ENCODE data around the gene SETX. TPM values are rescaled to one million over a fixed set of nuclear protein-coding genes. Genes with fewer than 3 reads are reported as not detected.

SETX gene
- total RNA-seq, 1 experiment from 2014 or later: 44.3 TPM

GRCh38 chr9:132395560-132395959, 40.8 kb upstream of the SETX start:
- Histone ChIP-seq H2BK12ac (ENCODE audit: insufficient read length, low read depth, low read length) (no peak overlapping the region), H4K91ac (ENCODE audit: insufficient read length, low read depth, low read length) (no peak overlapping the region), H2BK120ac (ENCODE audit: low read depth, low read length, poor library complexity, severe bottlenecking) (no peak overlapping the region), H3K18ac (ENCODE audit: insufficient read length, low read depth, low read length) (no peak overlapping the region), H4K5ac (ENCODE audit: insufficient read length, low read depth, low read length) (no peak overlapping the region), H3K4me1 (ENCODE audit: insufficient read depth, low read length) (no peaks in the 10 kb centered on the region), H3K27me3 (ENCODE audit: insufficient read depth, low read length) (no peaks in the 10 kb centered on the region), H3K9ac (ENCODE audit: extremely low read depth, insufficient read length, low read length) (no peak overlapping the region), H2AK5ac (ENCODE audit: insufficient read length, low read length) (no peak overlapping the region), H3K23ac (ENCODE audit: insufficient read length, low read depth, low read length) (no peak overlapping the region), H3K14ac (ENCODE audit: insufficient read depth, low read length) (no peak overlapping the region), H3K23me2 (ENCODE audit: insufficient read length, low read depth, low read length, poor library complexity, severe bottlenecking) (no peaks in the 10 kb centered on the region), H3K79me1 (ENCODE audit: insufficient read depth, low read depth, low read length, poor library complexity, severe bottlenecking) (no peaks in the 10 kb centered on the region), H4K8ac (replicated peaks; ENCODE audit: insufficient read length, low read depth, low read length) (no peak overlapping the region), H3K56ac (ENCODE audit: insufficient read length, low read depth, low read length) (no peak overlapping the region), H3T11ph (ENCODE audit: low read length) (no peak overlapping the region), H2BK20ac (ENCODE audit: low read depth, low read length, poor library complexity, severe bottlenecking) (no peak overlapping the region), H3K27ac (ENCODE audit: insufficient read length, low read depth, low read length) (no peak overlapping the region), H3K79me2 (ENCODE audit: insufficient read depth, low read length) (no peaks in the 10 kb centered on the region), H4K20me1 (ENCODE audit: control insufficient read depth, insufficient read depth, insufficient read length) (no peaks in the 10 kb centered on the region), H2BK15ac (ENCODE audit: low read depth, low read length) (no peak overlapping the region), H3K4ac (ENCODE audit: low read depth, low read length) (no peak overlapping the region), H3K9me3 (ENCODE audit: control insufficient read depth, low read depth, low read length) (no peaks in the 10 kb centered on the region), H3K4me2 (ENCODE audit: insufficient read depth, insufficient read length, low read length) (no peak overlapping the region), H2BK5ac (ENCODE audit: insufficient read length, low read length) (no peak overlapping the region), H2AFZ (ENCODE audit: low read length) (no peak overlapping the region)
- Mint-ChIP-seq H3K4me1 (no peaks in the 10 kb centered on the region), H3K36me3 (ENCODE audit: insufficient read depth in 1 of 3, low read depth in 3 of 3) (peaks cover 43 to 84% (median 82%) of the 10 kb centered on the region in 3 experiments; a peak in 6 of 7 replicates), H3K27ac (no peak overlapping the region), H3K27me3 (ENCODE audit: low read depth) (no peaks in the 10 kb centered on the region), H3K4me3 (no peak overlapping the region), H3K9me3 (no peaks in the 10 kb centered on the region)
- WGBS (ENCODE audit: extremely low coverage, insufficient read length, low lambda C conversion rate): no CpG with 5 or more reads among the region's 11 CpGs
- TF ChIP-seq CTCF (conservative IDR thresholded peaks at IDR 0.05): no peak
- no peak for DNase-seq
